Neutrophil (primary cell): ENCODE measurements around the gene FAM216A.
A peak's percentile ranks its signal among the peaks of the same experiment; 100 is the strongest.

Source experiments
- H3K27ac ChIP-seq: fragments of 200-600 bp; sonication (generic); 2 replicates; pipeline ENCODE4 v1.5.1; 2016; ENCODE audit warnings: mild to moderate bottlenecking, moderate library complexity
- H3K27me3 ChIP-seq: fragments of 200-600 bp; sonication (generic); 2 replicates; pipeline ENCODE4 v1.6.0; 2016; ENCODE audit warnings: mild to moderate bottlenecking
- H3K36me3 ChIP-seq: fragments of 200-600 bp; sonication (generic); 2 replicates; pipeline ENCODE4 v1.5.1; 2017
- H3K4me1 ChIP-seq, 2 experiments: fragments of 200-600 bp in 1 of 2; sonication (generic) in 1 of 2; 1 replicate in 1 of 2; 2 replicates in 1 of 2; pipeline versions ENCODE4 v1.5.1 to v1.6.1; 2013 to 2016; ENCODE audit warnings: low read depth in 1 of 2, low read length in 1 of 2, mild to moderate bottlenecking in 1 of 2, moderate library complexity in 1 of 2; ENCODE audit not compliant: control insufficient read depth in 1 of 2, insufficient read depth in 1 of 2
- H3K4me3 ChIP-seq, 2 experiments: fragments of 200-600 bp in 1 of 2; sonication (generic) in 1 of 2; 1 replicate in 1 of 2; 2 replicates in 1 of 2; pipeline ENCODE4 v1.5.1; 2013 to 2016; ENCODE audit warnings: low read depth in 1 of 2, low read length in 1 of 2, mild to moderate bottlenecking in 1 of 2, moderate library complexity in 1 of 2
- H3K9me3 ChIP-seq: fragments of 200-600 bp; sonication (generic); 2 replicates; pipeline ENCODE4 v1.5.1; 2016
- CTCF ChIP-seq: fragments of 200-600 bp; sonication (generic); IDR thresholded peaks from 2 replicates; pipeline ENCODE4 v1.5.1; 2016; ENCODE audit warnings: antibody characterized with exemption

FAM216A gene

GRCh38 chr12:110431957-110432587, 36.6 kb upstream of the FAM216A start:
- TF ChIP-seq CTCF, result no peak
- H3K27ac ChIP-seq, result no peak overlapping the region
- no peaks in the 10 kb centered on the region for H3K27me3 ChIP-seq
- no peak overlapping the region for H3K4me3 ChIP-seq
- H3K4me1 ChIP-seq, result peaks cover 6 to 8% of the 10 kb centered on the region in 2 experiments
- H3K36me3 ChIP-seq, result peaks cover 36% of the 10 kb centered on the region
- H3K9me3 ChIP-seq, result no peaks in the 10 kb centered on the region

- Histone ChIP-seq H3K36me3 (peaks cover 77% of the 10 kb centered on the region), H3K27me3 (no peaks in the 10 kb centered on the region), H3K4me1 (peaks cover 4 to 5% of the 10 kb centered on the region in 2 experiments), H3K4me3 (no peak overlapping the region), H3K9me3 (no peaks in the 10 kb centered on the region), H3K27ac (peak overlapping the region; percentile 27)
- TF ChIP-seq CTCF, result no peak
Measured at GRCh38 chr12:110436231-110436630, 32.4 kb upstream of the FAM216A start.

- Histone ChIP-seq H3K36me3 (peaks cover 93% of the 10 kb centered on the region), H3K4me1 (peaks cover 31 to 35% of the 10 kb centered on the region in 2 experiments), H3K4me3 (no peak overlapping the region), H3K27ac (peak overlapping the region; percentile 4), H3K9me3 (no peaks in the 10 kb centered on the region), H3K27me3 (no peaks in the 10 kb centered on the region)
- TF ChIP-seq CTCF, result no peak
Measured at GRCh38 chr12:110444455-110444854, 24.2 kb upstream of the FAM216A start.

- H3K27me3 ChIP-seq, result no peaks in the 10 kb centered on the region
- no peaks in the 10 kb centered on the region for H3K9me3 ChIP-seq
- peak; percentile 99 for TF ChIP-seq CTCF
- peak within 1 kb of the TSS; percentile 79 to 80 for H3K4me3 ChIP-seq
- peak within 1 kb of the TSS; percentile 95 for H3K27ac ChIP-seq
- peaks cover 44 to 46% of the 10 kb centered on the region in 2 experiments for H3K4me1 ChIP-seq
- H3K36me3 ChIP-seq, result peaks cover 38% of the 10 kb centered on the region
Measured at GRCh38 chr12:110449799-110450497, 18.7 kb upstream of the FAM216A start, which contains the start of gene ARPC3. Gene ARPC3, minus strand, starts transcription at chr12:110450337. Its CDS starts 77 bp downstream, at chr12:110450260.

- no peak for TF ChIP-seq CTCF
- Histone ChIP-seq H3K4me3 (no peak overlapping the region), H3K4me1 (peaks cover 49 to 54% of the 10 kb centered on the region in 2 experiments), H3K9me3 (no peaks in the 10 kb centered on the region), H3K27me3 (no peaks in the 10 kb centered on the region), H3K36me3 (peaks cover 25% of the 10 kb centered on the region), H3K27ac (peak overlapping the region; percentile 95)
Measured at GRCh38 chr12:110451263-110451662, 17.4 kb upstream of the FAM216A start.
